ENCODE measurements around the gene FTO.

FTO gene

DNA sequence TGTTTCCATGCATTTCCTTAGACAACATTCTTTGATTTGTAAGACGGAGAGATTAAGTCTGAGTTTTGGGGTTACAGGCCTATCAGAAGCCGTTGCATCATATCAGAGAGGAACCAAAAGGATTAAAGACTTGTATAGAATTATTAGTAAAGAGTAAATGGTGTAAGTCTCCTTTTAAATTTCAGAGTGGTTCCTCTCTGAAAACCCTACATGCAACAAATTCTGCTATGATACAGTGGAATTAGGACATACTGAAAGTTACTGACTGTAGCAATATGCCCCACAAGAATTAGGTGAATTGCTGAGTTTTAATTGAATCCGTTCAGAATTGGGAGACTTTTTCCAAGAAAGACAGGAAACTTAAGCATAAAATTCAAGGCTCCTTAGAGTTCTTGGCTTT is 221.6 kb downstream of the FTO start:
- no peak for DNase-seq (ENCODE audit: low read depth, low spot score)

DNA sequence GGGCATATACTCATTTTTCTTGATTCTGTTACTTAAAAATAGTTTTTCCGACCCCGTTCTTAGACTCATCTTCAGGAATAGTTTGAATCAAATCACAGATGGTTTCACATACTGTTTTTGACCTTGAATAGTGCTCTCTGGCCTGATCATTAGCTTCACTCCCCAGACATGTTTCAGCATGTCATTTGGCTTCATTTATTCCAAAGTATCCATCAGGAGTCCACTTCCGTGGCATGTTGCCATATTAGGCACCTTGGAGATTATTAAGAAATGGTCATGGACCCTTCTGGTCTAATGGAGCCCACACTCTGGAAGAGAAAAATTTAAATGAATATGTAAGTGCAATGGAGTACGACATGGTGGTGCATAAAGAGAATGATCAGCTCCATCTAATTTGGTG is 222.3 kb downstream of the FTO start:
- DNase-seq (ENCODE audit: low read depth, low spot score): no peak

- DNase-seq (ENCODE audit: low read depth, low spot score): no peak
Measured at GRCh38 chr16:53932975-53933374, 229.0 kb downstream of the FTO start.

- no peak for DNase-seq (ENCODE audit: low read depth, low spot score)
Measured at GRCh38 chr16:53933407-53933806, 229.5 kb downstream of the FTO start.

DNA sequence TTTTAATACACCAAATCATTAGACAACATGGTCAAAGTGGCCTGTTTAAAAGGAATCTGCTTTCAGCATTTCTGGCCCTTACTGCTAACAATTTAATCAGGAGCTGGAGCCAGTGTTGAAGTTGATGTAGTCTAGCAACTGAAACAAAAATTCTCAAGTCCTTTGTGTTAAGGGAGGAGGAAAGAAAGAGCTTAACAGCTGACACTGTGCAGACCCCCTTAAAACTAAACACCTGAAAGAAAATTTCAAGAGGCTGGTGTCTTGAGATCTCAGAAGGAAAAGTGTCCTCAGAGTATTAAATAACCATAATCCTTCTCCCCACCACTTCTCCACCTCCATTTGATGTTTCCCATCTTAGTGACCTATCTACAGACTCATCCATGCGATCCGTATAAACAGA is 232.1 kb downstream of the FTO start:
- no peak for DNase-seq (ENCODE audit: low read depth, low spot score)

DNA sequence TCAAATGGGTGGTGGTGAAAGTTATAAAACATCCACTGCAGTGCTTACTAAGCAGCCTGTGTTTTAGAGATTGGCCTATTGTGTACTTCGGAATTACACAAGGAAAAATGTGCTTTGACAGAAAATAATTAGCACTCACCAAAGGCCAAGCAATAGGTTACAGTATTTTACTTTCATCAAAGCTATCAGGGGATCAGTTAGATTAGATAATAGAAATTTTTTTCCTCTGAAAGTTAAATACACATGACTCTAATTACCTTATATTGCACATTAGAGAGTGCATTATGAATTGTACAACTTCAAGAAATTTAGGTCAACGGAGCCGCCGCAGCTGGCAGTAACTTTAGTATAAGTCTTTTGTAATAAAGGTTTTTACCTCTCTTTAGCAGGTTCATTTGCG is 232.6 kb downstream of the FTO start:
- DNase-seq (ENCODE audit: low read depth, low spot score): no peak

- DNase-seq (ENCODE audit: low read depth, low spot score): no peak
Measured at GRCh38 chr16:53937161-53937880, 233.4 kb downstream of the FTO start.

DNA sequence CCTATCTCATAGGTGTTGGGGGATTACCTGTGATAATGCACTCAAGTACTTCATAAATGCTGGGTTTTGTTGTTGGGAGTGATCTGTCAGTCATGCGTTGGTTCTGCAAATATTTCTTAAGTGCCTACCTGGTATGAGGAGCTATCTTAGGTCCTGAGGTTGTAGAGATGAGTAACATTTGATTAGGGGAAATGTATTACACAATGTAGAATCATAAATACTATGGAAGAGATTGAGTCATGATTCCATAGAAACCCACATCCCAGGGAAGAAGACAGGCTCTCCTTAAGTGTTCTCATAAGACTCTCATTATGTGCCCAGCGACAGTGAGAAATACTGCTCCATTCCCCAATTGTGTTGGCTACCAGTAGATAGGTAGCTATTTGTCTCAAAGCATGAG is 240.1 kb downstream of the FTO start:
- DNase-seq (ENCODE audit: low read depth, low spot score): no peak

DNA sequence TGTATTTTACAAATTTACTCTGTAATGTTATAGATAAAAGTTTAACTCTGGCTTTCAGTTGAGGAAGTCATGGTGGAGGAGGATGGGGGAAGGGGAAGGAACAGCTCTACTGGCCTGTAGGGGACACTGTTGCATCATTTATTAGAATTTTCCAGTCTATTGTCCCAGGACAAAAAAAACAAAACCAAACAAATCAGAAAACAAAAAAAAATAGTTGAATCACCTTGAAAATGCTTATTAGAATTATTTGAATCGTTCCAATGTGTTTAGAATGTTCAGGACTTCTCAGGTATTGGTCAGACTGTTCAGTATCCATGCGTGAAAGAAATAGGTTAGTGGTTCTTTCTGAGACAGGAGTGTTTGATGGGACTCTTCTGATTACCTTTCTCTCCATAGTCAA is 242.0 kb downstream of the FTO start:
- DNase-seq (ENCODE audit: low read depth, low spot score): no peak

DNA sequence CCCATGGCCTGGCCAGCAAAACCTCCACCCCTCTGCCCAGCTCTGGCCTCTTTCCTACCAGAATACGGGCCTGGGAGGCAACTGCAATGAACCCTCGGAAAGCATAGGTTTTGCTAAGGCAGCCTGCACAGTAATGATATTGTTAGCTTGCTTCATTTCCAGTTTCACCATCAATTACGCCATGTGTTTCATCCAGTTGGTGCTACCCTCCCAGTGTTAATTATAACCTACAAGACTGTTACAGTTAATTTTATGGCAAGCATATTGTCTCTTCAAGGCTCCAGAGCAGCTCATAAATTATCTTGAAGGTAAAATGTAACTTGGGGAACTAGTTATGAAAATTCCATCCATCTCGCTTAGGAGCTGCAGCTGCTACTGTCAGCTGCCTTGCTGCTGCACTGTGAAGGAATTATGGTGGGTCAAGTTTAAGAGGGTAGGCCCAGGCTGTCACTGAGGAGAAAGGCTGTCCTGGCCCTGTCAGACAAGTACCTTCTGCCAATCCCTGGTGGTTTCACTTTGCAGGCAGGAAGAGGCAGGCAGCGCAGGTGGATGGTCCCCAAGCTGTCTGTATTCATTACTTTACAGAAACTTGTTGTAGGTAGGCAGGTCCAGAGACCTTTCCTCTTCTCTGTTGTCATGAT is 242.9 kb downstream of the FTO start:
- DNase-seq (ENCODE audit: low read depth, low spot score): no peak

DNA sequence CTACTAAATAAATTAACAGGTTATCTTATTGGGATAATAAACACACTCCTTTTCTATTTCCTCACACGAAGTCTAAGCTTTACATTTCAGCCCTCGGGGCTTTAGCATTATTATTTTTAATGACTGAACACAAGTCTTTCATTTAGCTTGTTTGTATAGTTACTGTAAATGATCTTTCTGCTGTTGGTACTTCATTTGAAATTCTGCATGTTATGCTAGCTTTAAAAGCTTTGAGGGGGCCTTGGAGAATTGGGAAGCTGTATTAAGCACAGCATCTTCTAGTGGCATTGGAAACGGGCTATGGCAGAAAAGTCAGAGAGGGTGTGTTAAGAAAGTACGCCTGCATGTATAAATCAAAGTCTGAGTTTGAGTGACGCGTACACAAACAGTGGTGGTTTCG is 243.7 kb downstream of the FTO start:
- DNase-seq (ENCODE audit: low read depth, low spot score): no peak

GRCh38 chr16:53948326-53948725 is 244.4 kb downstream of the FTO start:
- DNase-seq (ENCODE audit: low read depth, low spot score): no peak

GRCh38 chr16:53948734-53949430 is 244.9 kb downstream of the FTO start:
- DNase-seq (ENCODE audit: low read depth, low spot score): no peak

DNA sequence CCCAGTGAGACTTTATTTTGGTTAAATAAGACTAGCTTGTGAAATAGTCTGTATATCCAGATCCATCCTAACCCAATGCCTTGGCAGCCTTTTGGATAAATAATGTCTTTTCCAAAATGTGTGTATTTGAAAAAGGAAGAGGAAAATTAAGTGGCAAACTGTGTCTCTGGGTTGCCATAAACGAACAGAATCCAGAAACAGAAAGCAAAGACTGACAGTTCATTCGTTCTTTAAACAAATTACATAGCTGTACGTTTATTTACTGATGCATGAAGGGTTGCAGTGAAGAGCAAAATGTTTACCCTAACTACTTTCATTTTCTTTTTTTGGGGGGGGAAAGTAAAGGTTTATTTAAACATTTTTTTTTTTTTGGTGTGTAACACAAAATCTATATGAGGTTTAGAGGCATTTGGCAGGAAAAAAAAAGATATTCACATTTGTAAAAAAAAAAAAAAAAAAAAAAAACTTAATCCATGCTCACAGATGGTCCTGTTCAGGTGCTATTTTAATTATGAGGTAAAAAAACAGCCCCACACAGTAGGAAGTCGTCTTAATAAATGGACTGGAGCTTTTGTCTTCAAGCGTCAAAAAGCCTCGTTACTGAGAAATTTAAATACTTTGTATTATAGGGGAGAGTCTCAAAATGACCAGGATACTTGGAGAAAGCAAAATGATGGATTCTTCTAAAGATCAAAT is 245.9 kb downstream of the FTO start:
- DNase-seq (ENCODE audit: low read depth, low spot score): no peak

DNA sequence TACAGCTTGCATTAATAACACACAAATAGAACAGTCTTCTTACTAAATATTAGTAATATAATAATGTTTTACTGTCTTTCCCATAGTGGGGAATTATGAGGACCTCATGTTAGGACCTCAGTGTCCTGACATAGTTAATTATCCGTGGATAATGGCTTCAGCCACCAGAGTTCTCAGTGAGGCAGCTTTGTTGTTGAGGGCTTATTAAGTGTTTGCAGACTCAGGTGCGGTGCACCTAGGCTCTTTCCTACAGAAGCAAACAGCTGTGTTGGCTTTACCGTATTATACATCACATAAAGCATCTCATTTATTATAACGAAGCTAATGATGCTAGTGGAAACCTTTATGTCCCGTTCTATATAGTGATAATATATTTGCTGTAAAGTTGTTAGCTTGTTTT is 246.7 kb downstream of the FTO start:
- no peak for DNase-seq (ENCODE audit: low read depth, low spot score)

DNA sequence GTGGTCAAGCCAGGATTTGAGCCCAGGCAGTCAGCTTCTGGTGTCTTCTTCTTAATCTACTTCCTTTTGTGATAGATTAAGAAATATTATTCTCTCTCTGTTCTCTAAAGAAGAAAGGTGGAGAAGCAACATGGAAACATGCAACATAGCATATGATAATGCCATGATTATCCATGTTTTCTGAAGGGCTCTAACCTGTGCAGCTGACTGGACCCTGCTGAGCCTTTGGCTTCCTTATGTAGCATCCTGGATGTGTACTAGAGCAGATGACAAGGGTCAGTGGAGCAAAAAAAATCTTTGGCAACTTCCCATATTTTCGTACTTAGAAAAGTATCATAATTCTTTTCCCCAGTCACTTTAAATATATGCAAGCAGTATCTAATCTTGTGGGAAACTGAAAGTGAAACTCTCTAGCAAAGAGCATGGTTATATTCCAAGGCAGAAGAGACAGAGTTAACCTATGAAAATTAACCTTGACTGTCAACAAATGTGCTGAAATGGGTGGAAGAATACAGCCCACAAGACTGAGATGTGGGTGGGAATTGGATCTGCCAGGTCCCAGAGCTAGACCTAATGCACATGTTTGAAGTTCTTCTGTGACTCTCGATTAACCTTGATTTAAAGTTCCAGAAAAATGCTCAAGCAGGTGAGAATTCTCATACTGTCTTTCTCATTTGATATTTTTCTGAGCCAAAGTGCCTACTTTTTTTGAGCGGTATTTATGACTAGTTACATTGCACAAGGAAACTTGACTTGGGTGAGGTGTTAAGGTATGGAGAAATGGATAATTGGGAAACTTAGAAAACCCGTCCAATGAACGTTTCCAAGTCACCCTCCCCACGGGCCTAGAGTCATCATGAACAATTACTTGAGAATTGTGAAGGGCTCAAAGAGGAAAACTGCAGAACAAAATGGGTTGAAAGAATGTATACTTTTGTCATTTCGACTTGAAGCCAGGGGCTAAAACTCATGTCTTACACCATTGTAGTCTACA is 248.6 kb downstream of the FTO start:
- no peak for DNase-seq (ENCODE audit: low read depth, low spot score)

GRCh38 chr16:53953336-53953735 is 249.4 kb downstream of the FTO start:
- no peak for DNase-seq (ENCODE audit: low read depth, low spot score)

DNA sequence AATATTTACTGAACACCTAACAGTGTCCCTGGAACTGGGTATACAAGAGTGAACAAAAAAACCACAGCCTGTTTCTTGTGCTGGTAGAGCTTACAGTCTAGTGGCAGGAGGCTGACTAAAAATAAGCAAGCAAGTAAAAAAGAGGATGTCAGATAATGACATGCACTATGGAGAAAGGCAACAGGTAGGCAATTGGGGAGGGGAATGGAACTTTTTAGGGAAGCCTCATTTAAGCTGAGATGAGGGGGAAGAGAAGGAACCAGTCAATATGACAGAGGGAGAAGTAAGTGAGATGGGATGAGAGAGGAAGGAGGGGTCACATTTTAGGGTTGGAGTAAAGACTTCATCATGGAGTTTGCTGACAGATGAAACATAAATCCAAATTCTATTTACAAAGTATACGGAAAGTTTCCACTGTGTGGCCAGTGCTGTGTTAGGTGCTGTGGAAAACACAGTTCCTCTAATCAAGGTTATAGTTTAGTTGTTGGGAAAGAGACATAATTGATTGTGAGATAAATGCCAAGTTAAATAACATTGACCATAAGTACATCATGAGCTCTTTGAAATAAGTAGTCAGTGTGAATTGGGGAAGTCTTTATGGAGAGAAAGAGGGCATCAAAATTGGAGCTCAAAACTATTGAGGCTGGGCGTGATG is 251.4 kb downstream of the FTO start:
- DNase-seq (ENCODE audit: low read depth, low spot score): no peak

DNA sequence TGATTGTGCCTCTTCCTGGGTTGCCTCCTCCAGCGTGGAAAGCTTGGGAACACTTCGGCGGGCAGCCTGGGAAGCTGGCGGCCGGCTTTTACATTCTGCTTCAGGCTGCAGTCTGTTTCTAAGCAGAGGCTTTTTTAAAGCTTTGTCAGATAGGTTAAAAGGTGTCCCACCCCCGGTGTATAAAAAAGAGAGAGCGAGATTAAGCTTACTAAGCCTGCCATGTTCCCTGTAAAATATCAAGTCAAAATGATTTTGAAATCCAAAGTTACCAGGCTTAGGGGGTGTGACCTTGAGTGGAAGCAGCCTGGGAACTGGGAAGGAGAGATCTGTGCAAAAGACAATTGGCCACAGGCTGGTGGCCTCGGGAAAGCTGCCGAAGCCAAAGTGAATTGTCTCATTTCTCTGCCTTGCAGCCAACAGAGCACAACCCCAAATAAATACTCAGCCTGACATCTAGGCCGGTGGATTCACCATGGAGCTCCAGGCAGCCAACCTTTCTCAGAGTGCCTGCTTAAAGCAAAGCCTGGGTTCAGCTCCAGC is 254.5 kb downstream of the FTO start:
- no peak for DNase-seq (ENCODE audit: low read depth, low spot score)

DNA sequence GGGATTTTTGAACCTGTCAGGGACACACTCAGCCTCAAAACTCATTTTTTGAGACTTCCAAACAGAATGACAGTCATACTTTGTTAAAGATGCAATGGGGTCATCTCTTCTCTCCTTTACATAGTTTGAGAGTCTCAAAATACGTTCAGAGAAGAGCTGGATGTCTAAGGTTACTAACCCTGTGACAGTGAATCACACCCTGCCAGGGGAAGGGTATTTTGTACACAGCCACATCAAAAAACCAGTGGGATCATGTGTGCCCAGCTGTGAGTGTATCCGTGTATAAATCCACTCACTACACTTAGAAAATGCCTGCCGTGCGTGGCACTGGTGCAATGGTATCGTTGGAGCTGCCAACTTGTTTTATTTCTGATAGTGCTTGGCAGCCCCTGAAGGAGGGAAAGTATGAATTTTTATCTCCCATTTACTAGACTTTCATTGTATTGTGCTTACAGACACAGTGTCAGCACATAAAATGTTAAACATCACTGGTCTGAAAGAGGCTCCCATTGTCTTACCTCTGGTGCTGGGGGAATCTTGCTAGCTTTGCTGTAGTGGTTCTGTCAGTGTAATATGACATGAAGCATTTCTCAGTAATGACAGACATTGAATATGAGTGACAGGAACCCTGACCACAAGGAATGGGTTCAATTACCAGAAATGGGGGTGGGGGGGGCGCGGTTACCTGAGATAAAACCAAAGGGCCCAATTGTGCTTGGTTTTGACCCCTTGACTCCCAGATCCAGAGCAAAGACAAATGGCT is 256.3 kb downstream of the FTO start:
- no peak for DNase-seq (ENCODE audit: low read depth, low spot score)

Measured in smooth muscle cell of the brain vasculature (primary cell).